Measurements from ENCODE around the gene GTPBP1.

GTPBP1 gene

GRCh38 chr22:38718414-38718813 is 12.7 kb downstream of the GTPBP1 start:
- peaks cover 59% of the 10 kb centered on the region for H3K36me3 ChIP-seq (ENCODE audit: control insufficient read depth, low read length)
- H3K4me1 ChIP-seq (ENCODE audit: control insufficient read depth, low read length): no peaks in the 10 kb centered on the region
- H3K4me2 ChIP-seq (ENCODE audit: low read length): no peak overlapping the region
- H3K9me3 ChIP-seq (ENCODE audit: control insufficient read depth, insufficient read depth, low read length): no peaks in the 10 kb centered on the region
- no peaks in the 10 kb centered on the region for H3F3A ChIP-seq (ENCODE audit: control insufficient read depth, insufficient read depth)
- peaks cover 31% of the 10 kb centered on the region for H3K79me2 ChIP-seq (ENCODE audit: control insufficient read depth, low read length)
- H4K20me1 ChIP-seq (ENCODE audit: control insufficient read depth, insufficient read depth, low read depth, low read length): peaks cover 3% of the 10 kb centered on the region; the same call in 1 of the 2 replicates
- TF ChIP-seq EZH2phosphoT487 (IDR thresholded peaks at IDR 0.05; ENCODE audit: borderline replicate concordance, low read length): no peak
- TF ChIP-seq, protein P1, sequence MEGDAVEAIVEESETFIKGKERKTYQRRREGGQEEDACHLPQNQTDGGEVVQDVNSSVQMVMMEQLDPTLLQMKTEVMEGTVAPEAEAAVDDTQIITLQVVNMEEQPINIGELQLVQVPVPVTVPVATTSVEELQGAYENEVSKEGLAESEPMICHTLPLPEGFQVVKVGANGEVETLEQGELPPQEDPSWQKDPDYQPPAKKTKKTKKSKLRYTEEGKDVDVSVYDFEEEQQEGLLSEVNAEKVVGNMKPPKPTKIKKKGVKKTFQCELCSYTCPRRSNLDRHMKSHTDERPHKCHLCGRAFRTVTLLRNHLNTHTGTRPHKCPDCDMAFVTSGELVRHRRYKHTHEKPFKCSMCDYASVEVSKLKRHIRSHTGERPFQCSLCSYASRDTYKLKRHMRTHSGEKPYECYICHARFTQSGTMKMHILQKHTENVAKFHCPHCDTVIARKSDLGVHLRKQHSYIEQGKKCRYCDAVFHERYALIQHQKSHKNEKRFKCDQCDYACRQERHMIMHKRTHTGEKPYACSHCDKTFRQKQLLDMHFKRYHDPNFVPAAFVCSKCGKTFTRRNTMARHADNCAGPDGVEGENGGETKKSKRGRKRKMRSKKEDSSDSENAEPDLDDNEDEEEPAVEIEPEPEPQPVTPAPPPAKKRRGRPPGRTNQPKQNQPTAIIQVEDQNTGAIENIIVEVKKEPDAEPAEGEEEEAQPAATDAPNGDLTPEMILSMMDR (IDR thresholded peaks at IDR 0.05; ENCODE audit: low read depth, low read length, poor library complexity, severe bottlenecking): no peak
- H3K27me3 ChIP-seq (ENCODE audit: control insufficient read depth, low read length): no peaks in the 10 kb centered on the region
- no peak overlapping the region for H3K27ac ChIP-seq (ENCODE audit: low read depth, low read length)
- no peaks in the 10 kb centered on the region for H3K9me2 ChIP-seq (replicated peaks; ENCODE audit: control insufficient read depth, low read length)
- no peak overlapping the region for H3K4me3 ChIP-seq (ENCODE audit: low read length)

DNA sequence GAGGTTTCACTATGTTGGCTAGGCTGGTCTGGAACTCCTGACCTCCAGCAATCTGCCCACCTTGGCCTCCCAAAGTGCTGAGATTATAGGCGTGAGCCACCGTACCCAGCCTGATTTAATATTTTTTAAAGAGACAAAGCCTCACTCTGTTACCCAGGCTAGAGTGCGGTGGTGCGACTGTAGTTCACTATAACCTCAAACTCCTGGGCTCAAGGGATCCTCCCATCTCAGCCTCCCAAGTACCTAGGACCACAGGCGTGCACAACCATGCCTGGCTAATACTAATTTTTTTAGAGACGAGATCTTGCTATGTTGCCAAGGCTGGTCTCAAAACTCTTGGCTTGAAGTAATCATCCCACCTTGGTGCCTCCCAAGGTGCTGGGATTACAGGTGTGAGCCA is 13.5 kb downstream of the GTPBP1 start:
- H3K4me2 ChIP-seq (ENCODE audit: low read length): no peak overlapping the region
- H3K9me2 ChIP-seq (replicated peaks; ENCODE audit: control insufficient read depth, low read length): no peaks in the 10 kb centered on the region
- H3K9me3 ChIP-seq (ENCODE audit: control insufficient read depth, insufficient read depth, low read length): no peaks in the 10 kb centered on the region
- no peak overlapping the region for H3K4me3 ChIP-seq (ENCODE audit: low read length)
- no peaks in the 10 kb centered on the region for H3K4me1 ChIP-seq (ENCODE audit: control insufficient read depth, low read length)
- H3K79me2 ChIP-seq (ENCODE audit: control insufficient read depth, low read length): peaks cover 23% of the 10 kb centered on the region
- TF ChIP-seq EZH2phosphoT487 (IDR thresholded peaks at IDR 0.05; ENCODE audit: borderline replicate concordance, low read length): no peak
- TF ChIP-seq, protein P1 (IDR thresholded peaks at IDR 0.05; ENCODE audit: low read depth, low read length, poor library complexity, severe bottlenecking): no peak
- H3K27ac ChIP-seq (ENCODE audit: low read depth, low read length): no peak overlapping the region
- H3K36me3 ChIP-seq (ENCODE audit: control insufficient read depth, low read length): peaks cover 65% of the 10 kb centered on the region
- no peaks in the 10 kb centered on the region for H3K27me3 ChIP-seq (ENCODE audit: control insufficient read depth, low read length)
- no peaks in the 10 kb centered on the region for H3F3A ChIP-seq (ENCODE audit: control insufficient read depth, insufficient read depth)
- no peaks in the 10 kb centered on the region for H4K20me1 ChIP-seq (ENCODE audit: control insufficient read depth, insufficient read depth, low read depth, low read length)

- H3K79me2 ChIP-seq (ENCODE audit: control insufficient read depth, low read length): peaks cover 12% of the 10 kb centered on the region
- H3K9me3 ChIP-seq (ENCODE audit: control insufficient read depth, insufficient read depth, low read length): no peaks in the 10 kb centered on the region
- H3K4me3 ChIP-seq (ENCODE audit: low read length): no peak overlapping the region
- H4K20me1 ChIP-seq (ENCODE audit: control insufficient read depth, insufficient read depth, low read depth, low read length): no peaks in the 10 kb centered on the region
- H3K27me3 ChIP-seq (ENCODE audit: control insufficient read depth, low read length): no peaks in the 10 kb centered on the region
- no peak overlapping the region for H3K4me2 ChIP-seq (ENCODE audit: low read length)
- no peak overlapping the region for H3K27ac ChIP-seq (ENCODE audit: low read depth, low read length)
- no peaks in the 10 kb centered on the region for H3K9me2 ChIP-seq (replicated peaks; ENCODE audit: control insufficient read depth, low read length)
- H3K36me3 ChIP-seq (ENCODE audit: control insufficient read depth, low read length): peaks cover 72% of the 10 kb centered on the region
- TF ChIP-seq, protein P1 (IDR thresholded peaks at IDR 0.05; ENCODE audit: low read depth, low read length, poor library complexity, severe bottlenecking): no peak
- no peak for TF ChIP-seq EZH2phosphoT487 (IDR thresholded peaks at IDR 0.05; ENCODE audit: borderline replicate concordance, low read length)
- peaks cover 3% of the 10 kb centered on the region; the same call in 1 of the 2 replicates for H3F3A ChIP-seq (ENCODE audit: control insufficient read depth, insufficient read depth)
- no peaks in the 10 kb centered on the region for H3K4me1 ChIP-seq (ENCODE audit: control insufficient read depth, low read length)
Measured at GRCh38 chr22:38720350-38720749, 14.6 kb downstream of the GTPBP1 start.
